Muscle layer of duodenum (tissue), 2 donors: ENCODE data around the gene RTN4.

Experiments used
- H3K27ac ChIP-seq: one replicate; pipeline ENCODE4 v1.7.0; 2013; ENCODE audit warnings: mild to moderate bottlenecking, low read length
- H3K27me3 ChIP-seq: one replicate; pipeline ENCODE4 v1.7.0; 2013; ENCODE audit warnings: low read depth, mild to moderate bottlenecking, control low read depth, low read length
- H3K36me3 ChIP-seq, 2 donors: one replicate each; pipeline ENCODE4 v1.7.0; 2013; ENCODE audit warnings: low read length in 2 of 2, control low read depth in 1 of 2, mild to moderate bottlenecking in 1 of 2; ENCODE audit not compliant: insufficient read depth in 2 of 2, control insufficient read depth in 1 of 2
- H3K4me1 ChIP-seq, 2 donors: one replicate each; pipeline ENCODE4 v1.7.0; 2013; ENCODE audit warnings: low read length in 2 of 2, mild to moderate bottlenecking in 2 of 2, control low read depth in 1 of 2, moderate library complexity in 1 of 2; ENCODE audit not compliant: insufficient read depth in 2 of 2, control insufficient read depth in 1 of 2
- H3K4me3 ChIP-seq, 2 donors: one replicate each; pipeline ENCODE4 v1.7.0; 2013; ENCODE audit warnings: low read length in 2 of 2, low read depth in 1 of 2, mild to moderate bottlenecking in 1 of 2
- H3K9me3 ChIP-seq, 2 donors: one replicate each; pipeline ENCODE4 v1.7.0; 2013; ENCODE audit warnings: low read length in 2 of 2, control low read depth in 1 of 2, mild to moderate bottlenecking in 1 of 2; ENCODE audit not compliant: control insufficient read depth in 1 of 2
- donor health status: healthy.

Gene RTN4

DNA sequence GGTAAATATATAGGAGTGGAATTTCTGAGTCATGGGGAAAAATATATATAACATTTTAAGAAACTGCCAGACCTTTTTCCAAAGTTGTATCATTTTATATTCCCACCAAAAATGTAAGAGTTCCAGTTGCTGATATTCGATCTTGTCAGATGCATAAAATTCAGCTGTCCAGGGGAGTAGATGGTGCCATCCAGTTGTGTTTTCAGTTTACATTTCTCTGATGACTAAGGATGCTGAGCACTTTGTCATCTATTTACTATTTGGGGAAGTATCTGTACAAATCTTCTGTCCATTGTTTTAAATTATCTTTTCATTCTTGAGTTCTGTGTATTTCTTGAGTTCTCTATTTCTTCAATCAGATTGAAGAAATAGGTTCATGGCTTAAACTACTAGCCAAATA lies 126.1 kb downstream of the RTN4 start:
- Histone ChIP-seq H3K4me3 (no peak overlapping the region), H3K27ac (no peak overlapping the region), H3K36me3 (no peaks in the 10 kb centered on the region), H3K27me3 (no peaks in the 10 kb centered on the region), H3K9me3 (no peaks in the 10 kb centered on the region), H3K4me1 (no peaks in the 10 kb centered on the region)
